Measurements from ENCODE around the gene AOPEP.

- TF ChIP-seq CTCF (IDR thresholded peaks at IDR 0.05; ENCODE audit: low read depth, low read length, poor library complexity, severe bottlenecking), result no peak
- TF ChIP-seq EZH2phosphoT487 (IDR thresholded peaks at IDR 0.05; ENCODE audit: borderline replicate concordance, low read length), result no peak
Observed at GRCh38 chr9:94990897-94991561, 264.5 kb downstream of the AOPEP start.

Data from DOHH2 (cell line).